Calu3 (cell line): Measurements from ENCODE around the gene PIEZO2. TPM values are rescaled to one million over a fixed set of nuclear protein-coding genes. Genes with fewer than 3 reads are reported as not detected.

Source experiments
- BruUV-seq: library from RNA; stranded (reverse); fragments of 400-500 nt; replicated peaks from 2 replicates; lab custom pipeline; 2021; lab: Mats Ljungman, UMichigan
- CTCF ChIA-PET: fragments of 300-600 bp; sonication (Branson Sonifier 250); formaldehyde crosslinking; loops from one replicate; lab custom pipeline; 2022; ENCODE audit warnings: antibody characterized with exemption; lab: Charles Lee
- DNase-seq: peaks from one replicate; pipeline ENCODE4 v3.0.0; 2022
- H3K27ac Mint-ChIP-seq: one replicate; pipeline ENCODE4 v1.8.0; 2022; ENCODE audit warnings: mixed read lengths; ENCODE audit not compliant: unreplicated experiment
- H3K27me3 Mint-ChIP-seq: one replicate; pipeline ENCODE4 v1.8.0; 2022; ENCODE audit warnings: mixed read lengths; ENCODE audit not compliant: unreplicated experiment
- H3K36me3 Mint-ChIP-seq: one replicate; pipeline ENCODE4 v1.8.0; 2022; ENCODE audit warnings: mild to moderate bottlenecking, moderate library complexity, mixed read lengths; ENCODE audit not compliant: insufficient read depth, unreplicated experiment
- H3K4me1 Mint-ChIP-seq: one replicate; pipeline ENCODE4 v1.8.0; 2022; ENCODE audit warnings: mild to moderate bottlenecking, low read depth, mixed read lengths; ENCODE audit not compliant: unreplicated experiment
- H3K4me3 Mint-ChIP-seq: one replicate; pipeline ENCODE4 v1.8.0; 2022; ENCODE audit warnings: mild to moderate bottlenecking, low read depth, moderate library complexity, mixed read lengths; ENCODE audit not compliant: unreplicated experiment
- H3K9me3 Mint-ChIP-seq: one replicate; pipeline ENCODE4 v1.8.0; 2022; ENCODE audit warnings: low read depth, mixed read lengths; ENCODE audit not compliant: unreplicated experiment
- CTCF ChIP-seq: fragments of 200-600 bp; IDR thresholded peaks from one replicate; pipeline ENCODE4 v1.8.0; 2022; ENCODE audit warnings: antibody characterized with exemption; ENCODE audit not compliant: unreplicated experiment
- intact Hi-C: fragments of 100-400 bp; cut with micrococcal nuclease; formaldehyde crosslinking; loops from one replicate; pipeline ENCODE4 v1.10.0; 2022; ENCODE audit not compliant: unreplicated experiment
- total RNA-seq: library from RNA; stranded (reverse); gene quantifications from 2 replicates; pipeline ENCODE4 v1.2.3, GENCODE V29; 2022

Gene PIEZO2
- total RNA-seq, 1 experiment from 2014 or later: 0.24 TPM

GRCh38 chr18:10989486-10989885 is 159.9 kb downstream of the PIEZO2 start:
- DNase-seq: no peak
- no peak overlapping the region for H3K4me3 Mint-ChIP-seq
- no peaks in the 10 kb centered on the region for H3K27me3 Mint-ChIP-seq
- TF ChIP-seq CTCF: no peak
- intact Hi-C loops: no loop called here
- no TSS peak for BruUV-seq
- CTCF ChIA-PET: no interaction called here
- H3K36me3 Mint-ChIP-seq: no peaks in the 10 kb centered on the region
- peaks cover 13% of the 10 kb centered on the region for H3K9me3 Mint-ChIP-seq
- peaks cover 9% of the 10 kb centered on the region for H3K4me1 Mint-ChIP-seq
- H3K27ac Mint-ChIP-seq: no peak overlapping the region

DNA sequence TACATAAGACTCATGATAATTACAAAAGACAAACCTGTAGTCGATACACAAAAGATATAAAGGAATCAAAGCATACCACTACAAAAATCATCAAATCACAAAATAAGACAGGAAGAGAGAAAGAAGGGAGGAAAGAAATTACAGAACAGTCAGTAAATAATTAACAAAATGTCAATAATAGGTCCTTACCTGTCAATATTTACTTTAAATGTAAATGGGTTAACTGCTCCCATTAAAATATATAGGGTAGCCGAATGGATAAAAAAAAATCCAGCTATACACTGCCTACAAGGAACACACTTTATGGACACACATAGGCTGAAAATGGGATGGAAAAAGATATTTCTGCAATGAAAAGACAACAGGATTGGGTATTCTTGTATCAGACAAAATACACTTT is 163.7 kb downstream of the PIEZO2 start:
- CTCF ChIA-PET: no interaction called here
- peaks cover 8% of the 10 kb centered on the region for H3K9me3 Mint-ChIP-seq
- H3K27me3 Mint-ChIP-seq: no peaks in the 10 kb centered on the region
- no peak overlapping the region for H3K4me3 Mint-ChIP-seq
- peaks cover 9% of the 10 kb centered on the region for H3K4me1 Mint-ChIP-seq
- no peak overlapping the region for H3K27ac Mint-ChIP-seq
- no peak for TF ChIP-seq CTCF
- intact Hi-C loops: no loop called here
- no peak for DNase-seq
- no peaks in the 10 kb centered on the region for H3K36me3 Mint-ChIP-seq
- no TSS peak for BruUV-seq

DNA sequence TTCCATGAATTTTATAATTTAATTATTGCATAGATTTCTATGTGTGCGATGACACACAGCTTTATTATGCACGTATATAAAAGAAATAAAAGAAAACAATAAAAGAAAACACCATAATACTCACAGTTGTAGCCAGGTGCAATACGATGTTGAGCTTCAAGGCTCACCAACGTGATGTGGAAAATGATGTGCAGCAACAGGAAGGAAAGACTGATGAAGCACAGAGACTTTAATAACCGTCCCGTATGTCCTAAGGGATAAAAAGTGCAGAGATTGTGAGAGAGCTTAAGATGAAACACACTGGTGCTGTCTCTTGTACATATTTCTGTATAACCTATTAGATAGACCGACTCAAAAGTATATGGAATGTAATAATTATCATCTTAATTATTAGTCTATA is 170.0 kb downstream of the PIEZO2 start:
- no TSS peak for BruUV-seq
- CTCF ChIA-PET: no interaction called here
- H3K36me3 Mint-ChIP-seq: no peaks in the 10 kb centered on the region

GRCh38 chr18:10977042-10977441 is 172.3 kb downstream of the PIEZO2 start:
- Mint-ChIP-seq H3K36me3 (no peaks in the 10 kb centered on the region), H3K4me1 (peaks cover 9% of the 10 kb centered on the region), H3K4me3 (no peak overlapping the region), H3K27me3 (no peaks in the 10 kb centered on the region), H3K27ac (no peak overlapping the region), H3K9me3 (no peaks in the 10 kb centered on the region)
- CTCF ChIA-PET: no interaction called here
- intact Hi-C loops: loop anchor here (10.0 kb wide), 1 partner anchor 58 kb away; no protein-coding TSS in a partner anchor
- no peak for DNase-seq
- no peak for TF ChIP-seq CTCF
- no TSS peak for BruUV-seq

More for the DNA sequence above, 170.0 kb downstream of the PIEZO2 start:
- no peak overlapping the region for H3K27ac Mint-ChIP-seq
- no peaks in the 10 kb centered on the region for H3K4me1 Mint-ChIP-seq
- intact Hi-C loops: loop anchor here (10.0 kb wide), 1 partner anchor 55 kb away; no protein-coding TSS in a partner anchor
- DNase-seq: no peak
- H3K4me3 Mint-ChIP-seq: no peak overlapping the region
- TF ChIP-seq CTCF: no peak
- H3K27me3 Mint-ChIP-seq: no peaks in the 10 kb centered on the region
- peaks cover 1% of the 10 kb centered on the region for H3K9me3 Mint-ChIP-seq
